Activated CD8-positive, alpha-beta memory T cell treated with anti-CD3 and anti-CD28 coated beads, Interleukin-2, amount 50 U/mL, for 1 hour (primary cell): ENCODE data around the gene PPM1F.
"Not testable (repeated sequence)": the region's sequence is repeated elsewhere in the genome, so short reads cannot be mapped to it uniquely, and the experiment has no call there.

ENCODE experiments used
- DNase-seq: peaks from one replicate; pipeline ENCODE4 v3.0.0-alpha.2; 2020; ENCODE audit errors: extremely low read depth

Gene PPM1F

DNA sequence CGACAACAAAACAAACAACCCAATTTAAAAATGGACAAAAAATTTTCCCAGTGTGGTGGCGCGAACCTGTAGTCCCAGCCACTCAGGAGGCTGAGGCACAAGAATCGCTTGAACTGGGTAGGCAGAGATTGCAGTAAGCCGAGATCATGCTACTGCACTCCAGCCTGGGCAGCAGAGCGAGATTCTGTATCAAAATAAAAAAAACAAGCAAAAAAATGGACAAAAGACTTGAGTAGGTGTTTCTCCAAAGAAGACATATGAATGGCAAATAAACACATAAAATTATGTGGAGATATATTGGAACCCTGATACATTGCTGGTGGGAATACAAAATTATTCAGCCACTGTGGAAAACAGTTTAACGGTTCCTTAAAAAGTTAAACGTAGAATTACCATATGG, 57.8 kb downstream of the PPM1F start:
- no peak for DNase-seq

DNA sequence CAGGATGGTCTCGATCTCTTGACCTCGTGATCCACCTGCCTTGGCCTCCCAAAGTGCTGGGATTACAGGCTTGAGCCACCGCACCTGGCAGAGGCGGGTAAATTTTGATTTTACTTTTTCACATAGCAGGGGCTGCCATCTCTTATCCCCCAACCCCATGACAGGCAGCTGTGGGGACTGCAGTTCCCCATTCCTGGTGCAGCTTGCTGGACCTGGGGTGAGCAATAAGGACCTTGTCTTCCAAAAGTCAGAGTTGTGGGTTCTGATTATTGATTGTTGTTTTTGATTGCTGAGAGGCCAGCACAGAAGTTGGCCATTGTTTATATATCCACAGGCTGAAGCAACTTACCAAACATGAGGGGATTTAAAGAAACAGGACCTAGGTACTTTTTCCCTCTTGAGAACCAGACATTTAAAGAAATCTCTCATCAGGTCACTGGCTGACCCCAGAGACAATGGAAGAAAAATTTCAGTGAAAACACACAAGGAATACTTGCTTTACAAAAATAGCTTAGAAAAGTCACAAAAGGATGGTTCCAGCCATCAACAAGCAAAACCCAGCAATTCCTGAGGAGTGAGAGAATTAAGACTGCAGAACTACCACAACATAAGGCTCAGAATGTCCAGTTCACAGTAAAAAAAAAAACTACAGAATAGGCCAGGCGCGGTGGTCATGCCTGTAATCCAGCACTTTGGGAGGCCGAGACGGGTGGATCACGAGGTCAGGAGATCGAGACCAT, 63.2 kb downstream of the PPM1F start:
- DNase-seq: no peak

DNA sequence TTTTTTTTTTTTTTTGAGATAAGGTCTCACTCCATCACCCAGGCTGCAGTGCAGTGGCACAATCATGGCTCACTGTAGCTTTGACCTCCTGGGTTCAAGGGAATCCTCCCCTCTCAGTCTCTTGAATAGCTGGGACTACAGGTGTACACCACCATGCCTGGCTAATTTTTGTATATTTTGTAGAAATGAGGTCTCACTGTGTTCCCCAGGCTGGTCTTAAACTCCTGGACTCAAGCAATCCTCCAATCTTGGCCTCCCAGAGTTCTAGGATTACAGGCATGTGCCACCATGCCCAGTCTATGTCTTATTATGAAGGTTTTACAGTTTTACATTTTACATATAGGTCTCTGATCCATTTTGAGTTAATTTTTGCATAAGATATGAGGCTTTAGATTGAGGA, 64.8 kb downstream of the PPM1F start:
- no peak for DNase-seq

DNA sequence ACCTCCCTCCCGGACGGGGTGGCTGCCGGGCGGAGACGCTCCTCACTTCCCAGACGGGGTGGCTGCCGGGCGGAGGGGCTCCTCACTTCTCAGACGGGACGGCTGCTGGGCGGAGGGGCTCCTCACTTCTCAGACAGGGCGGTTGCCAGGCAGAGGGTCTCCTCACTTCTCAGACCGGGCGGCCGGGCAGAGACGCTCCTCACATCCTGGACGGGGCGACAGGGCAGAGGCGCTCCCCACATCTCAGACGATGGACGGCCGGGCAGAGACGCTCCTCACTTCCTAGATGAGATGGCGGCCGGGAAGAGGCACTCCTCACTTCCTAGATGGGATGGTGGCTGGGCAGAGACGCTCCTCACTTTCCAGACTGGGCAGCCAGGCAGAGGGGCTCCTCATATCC, 68.7 kb downstream of the PPM1F start:
- DNase-seq: not testable (repeated sequence)

DNA sequence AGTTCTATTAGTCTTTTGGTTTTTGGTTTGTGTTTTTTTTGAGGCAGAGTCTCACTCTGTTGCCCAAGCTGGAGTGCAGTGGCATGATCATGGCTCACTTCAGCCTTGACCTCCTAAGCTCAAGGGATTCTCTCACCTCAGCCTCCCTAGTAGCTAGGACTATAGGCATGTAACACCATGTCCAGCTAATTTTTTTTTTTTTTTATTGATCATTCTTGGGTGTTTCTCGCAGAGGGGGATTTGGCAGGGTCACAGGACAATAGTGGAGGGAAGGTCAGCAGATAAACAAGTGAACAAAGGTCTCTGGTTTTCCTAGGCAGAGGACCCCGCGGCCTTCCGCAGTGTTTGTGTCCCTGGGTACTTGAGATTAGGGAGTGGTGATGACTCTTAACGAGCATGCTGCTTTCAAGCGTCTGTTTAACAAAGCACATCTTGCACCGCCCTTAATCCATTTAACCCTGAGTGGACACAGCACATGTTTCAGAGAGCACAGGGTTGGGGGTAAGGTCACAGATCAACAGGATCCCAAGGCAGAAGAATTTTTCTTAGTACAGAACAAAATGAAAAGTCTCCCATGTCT, 69.8 kb downstream of the PPM1F start:
- not testable (repeated sequence) for DNase-seq

DNA sequence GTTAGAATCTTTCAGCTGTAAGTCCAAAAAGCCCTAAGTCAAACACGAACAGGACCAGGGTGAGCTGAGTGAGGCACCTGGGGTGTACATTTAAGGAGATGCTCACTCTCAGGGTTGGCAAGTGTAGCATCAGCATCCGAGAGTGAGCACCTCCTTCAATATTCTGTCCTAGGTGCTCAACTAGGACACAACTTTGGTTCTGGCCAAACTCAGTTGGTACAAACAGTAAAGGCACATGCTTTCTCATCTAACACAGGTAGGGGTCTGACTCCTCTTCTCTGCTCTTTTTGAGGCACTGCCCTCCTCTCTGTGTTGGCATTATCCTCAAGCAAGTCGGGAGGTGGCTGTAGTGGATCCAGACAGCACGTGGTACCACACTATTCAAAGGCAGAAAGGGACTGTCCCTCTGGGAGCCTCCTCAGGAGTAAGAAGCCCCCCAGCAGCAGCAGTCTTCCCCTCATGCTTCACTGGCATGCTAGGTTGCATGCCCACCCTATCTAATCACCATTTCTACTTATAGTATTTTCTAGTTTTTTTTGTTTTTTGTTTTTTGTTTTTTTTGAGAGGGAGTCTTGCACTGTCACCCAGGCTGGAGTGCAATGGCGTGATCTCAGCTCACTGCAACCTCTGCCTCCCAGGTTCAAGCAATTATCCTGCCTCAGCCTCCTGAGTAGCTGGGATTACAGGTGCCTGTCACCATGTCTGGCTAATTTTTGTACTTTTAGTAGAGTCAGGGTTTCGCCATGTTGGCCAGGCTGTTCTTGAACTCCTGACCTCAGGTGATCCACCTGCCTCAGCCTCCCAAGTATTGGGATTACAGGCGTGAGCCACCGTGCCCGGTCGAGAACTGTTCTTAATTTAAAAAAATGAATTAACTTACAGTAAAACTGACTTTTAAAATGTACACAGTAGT, 70.6 kb downstream of the PPM1F start:
- DNase-seq: no peak

DNA sequence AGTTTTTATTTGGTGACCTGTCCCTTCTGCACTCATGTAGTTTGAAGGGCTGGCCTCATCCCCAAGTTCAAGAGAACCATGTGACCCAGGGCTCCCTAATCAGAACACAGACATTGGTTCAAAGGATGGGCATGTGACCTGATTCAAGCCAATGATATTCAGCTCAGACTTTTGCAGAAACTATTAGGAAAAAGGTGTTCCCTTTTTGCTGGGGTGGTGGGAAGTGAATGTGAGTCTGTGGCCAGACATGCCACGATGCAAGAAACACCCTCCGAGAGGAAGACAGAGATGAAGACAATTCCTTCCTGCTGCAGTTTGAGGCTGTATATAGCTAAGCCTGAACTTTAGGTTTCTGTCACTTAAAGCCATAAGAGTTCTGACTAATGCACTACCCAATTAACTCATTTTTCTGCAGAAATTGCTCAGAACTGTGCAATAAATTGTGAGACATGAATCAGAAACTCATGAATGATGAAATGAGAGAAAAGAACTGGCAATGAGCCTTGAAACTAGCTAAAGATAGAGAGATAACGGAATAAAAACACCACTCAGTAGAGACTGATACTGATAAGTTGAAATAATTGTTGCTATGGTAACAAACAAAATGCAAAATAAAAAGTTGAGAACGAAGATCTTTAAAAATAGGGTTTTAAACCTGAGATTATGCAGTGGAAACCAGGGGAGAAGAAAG, 76.0 kb downstream of the PPM1F start:
- no peak for DNase-seq

DNA sequence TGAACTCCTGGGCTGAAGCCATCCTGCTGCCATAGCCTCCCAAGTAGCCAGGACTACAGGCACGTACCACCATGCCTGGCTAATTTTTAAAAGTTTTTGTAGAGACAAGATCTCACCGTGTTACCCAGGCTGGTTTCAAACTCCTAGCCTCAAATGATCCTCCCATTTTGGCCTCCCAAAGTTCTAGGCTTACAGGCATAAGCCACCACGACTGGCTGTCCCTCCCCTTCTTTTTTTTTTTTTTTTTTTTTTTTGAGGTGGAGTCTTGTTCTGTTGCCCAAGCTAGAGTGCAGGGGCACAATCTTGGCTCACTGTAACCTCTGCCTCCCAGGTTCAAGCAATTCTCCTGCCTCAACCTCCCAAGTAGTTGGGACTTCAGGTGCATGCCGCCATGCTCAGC, 77.7 kb downstream of the PPM1F start:
- DNase-seq: not testable (repeated sequence)

DNA sequence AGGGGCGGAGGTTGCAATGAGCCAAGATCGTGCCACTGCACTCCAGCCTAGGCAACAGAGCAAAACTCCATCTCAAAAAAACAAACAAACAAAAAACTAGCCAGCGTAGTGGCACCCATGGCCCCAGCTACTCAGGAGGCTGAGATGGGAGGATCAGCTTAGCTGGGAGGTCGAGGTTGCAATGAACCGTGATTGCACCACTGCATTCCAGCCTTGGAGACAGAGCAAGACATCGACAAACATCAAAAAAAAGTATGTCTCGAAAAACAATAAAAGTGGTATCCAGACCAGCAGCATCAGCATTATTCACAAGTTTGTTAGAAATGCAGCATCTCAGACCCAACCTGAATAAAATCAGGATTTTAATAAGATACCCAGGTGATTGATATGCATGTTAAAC, 79.0 kb downstream of the PPM1F start:
- no peak for DNase-seq

DNA sequence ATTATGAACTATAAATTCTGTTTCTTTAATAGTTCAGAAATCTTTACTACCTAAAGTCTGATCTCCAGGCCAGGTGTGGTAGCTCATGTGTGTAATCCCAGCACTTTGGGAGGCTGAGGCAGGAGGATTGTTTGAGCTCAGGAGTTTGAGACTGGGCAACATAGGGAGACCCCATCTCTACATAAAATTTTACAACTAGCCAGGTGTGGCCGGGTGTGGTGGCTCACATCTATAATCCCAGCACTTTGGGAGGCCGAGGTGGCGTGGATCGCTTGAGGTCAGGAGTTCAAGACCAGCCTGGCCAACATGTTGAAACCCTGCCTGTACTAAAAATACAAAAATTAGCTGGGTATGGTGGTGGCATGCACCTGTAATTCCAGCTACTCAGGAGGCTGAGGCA, 79.9 kb downstream of the PPM1F start:
- not testable (repeated sequence) for DNase-seq
